HG03103 (cell line): ENCODE measurements around the gene ZNF367.
A peak's percentile ranks its signal among the peaks of the same experiment; 100 is the strongest.

ENCODE experiments used
- ATAC-seq: cut with Tn5 transposase; IDR thresholded peaks from one replicate; pipeline ENCODE4 v1.9.1; 2021; ENCODE audit warnings: low read depth; ENCODE audit not compliant: unreplicated experiment

Gene ZNF367

GRCh38 chr9:96437454-96437853 is 19.3 kb upstream of the ZNF367 start:
- no peak for ATAC-seq

DNA sequence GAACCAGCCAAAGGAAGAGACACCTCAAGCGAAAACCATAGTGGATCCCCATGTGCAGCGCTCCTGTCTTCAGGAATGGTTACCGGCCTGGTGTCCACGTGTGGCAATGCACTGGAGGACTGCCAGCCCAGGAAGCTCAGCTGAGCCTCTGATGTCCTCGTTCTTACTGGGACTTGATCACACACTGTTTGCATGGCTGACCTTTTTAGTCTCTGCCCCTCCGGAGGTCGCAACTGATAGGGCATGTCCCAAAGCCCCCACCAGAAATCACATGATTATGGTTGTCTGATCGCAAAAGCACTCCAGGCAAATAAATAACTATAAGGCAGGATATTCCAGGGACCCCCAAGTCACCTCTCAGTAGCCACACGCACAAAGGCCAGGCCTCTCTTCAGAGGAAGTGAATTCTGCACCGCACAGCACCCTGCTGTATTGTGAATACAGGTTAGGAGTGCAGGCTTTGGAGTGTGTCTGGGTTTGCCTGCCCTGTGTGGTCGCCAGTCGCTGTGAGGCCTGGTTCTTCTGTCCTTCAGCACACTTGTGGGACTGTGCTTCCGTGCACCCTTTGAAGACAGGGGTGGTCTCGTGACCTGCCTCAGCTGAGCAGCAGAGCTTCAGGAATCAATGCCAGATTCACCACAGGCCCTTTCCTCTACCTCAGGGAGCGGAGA is 18.4 kb upstream of the ZNF367 start:
- ATAC-seq = no peak

GRCh38 chr9:96436063-96436455 is 17.9 kb upstream of the ZNF367 start:
- ATAC-seq = no peak

DNA sequence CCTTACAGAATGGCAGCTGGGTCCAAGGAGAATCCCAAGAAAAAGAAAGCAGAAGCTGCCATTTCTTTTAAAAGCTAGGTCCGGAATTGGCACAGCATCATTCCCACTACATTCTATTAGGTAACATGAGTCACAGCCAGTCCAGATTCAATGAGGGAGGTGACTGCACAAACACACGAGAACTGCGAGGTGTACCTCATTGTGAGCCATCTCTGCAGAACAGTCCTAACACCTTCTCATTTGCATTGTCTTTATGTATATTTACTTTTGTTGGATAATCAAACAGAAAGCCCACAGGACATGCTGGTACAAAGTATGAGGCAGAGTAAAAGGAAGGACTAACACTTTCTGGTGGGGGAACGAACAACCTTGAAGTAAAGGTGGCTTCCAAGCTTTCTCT is 17.2 kb upstream of the ZNF367 start:
- ATAC-seq = no peak

- ATAC-seq = no peak
Observed at GRCh38 chr9:96430377-96430776, 12.2 kb upstream of the ZNF367 start.

DNA sequence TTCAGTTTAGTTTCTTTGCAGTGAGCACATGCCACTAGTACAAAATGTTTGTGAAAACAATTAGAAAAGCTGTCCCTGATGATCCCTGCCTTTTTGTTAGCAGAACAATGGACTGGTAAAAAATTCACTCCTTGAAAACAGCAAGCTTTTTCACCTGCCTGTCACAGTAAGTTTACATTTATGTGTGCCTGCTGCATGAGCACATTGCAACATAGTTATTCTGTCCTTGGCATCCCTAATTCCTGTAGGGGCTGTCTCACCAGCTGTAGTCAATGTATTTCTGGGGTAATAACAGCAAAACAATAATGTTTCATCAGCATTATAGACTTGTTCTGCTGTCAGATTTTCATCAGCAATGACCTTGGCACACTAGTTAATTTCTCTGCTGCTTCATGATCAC is 11.6 kb upstream of the ZNF367 start:
- no peak for ATAC-seq

GRCh38 chr9:96425500-96426169 is 7.5 kb upstream of the ZNF367 start:
- no peak for ATAC-seq

DNA sequence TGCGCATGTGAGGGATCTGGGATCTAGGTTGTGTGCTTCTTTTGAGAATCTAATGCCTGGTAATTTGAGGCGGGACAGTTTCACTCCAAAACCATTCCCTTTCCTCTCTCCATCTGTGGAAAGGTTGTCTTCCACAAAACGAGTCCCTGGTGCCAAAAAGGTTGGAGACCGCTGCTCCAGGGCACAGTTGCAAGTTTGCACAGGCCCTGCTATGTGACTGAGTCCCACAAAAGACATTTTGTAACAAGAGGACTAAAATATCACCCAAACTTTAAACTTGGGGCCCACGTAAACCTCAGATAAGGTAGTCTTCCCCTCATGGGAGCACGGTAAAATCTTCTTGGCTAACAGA is 5.8 kb upstream of the ZNF367 start:
- ATAC-seq = no peak

DNA sequence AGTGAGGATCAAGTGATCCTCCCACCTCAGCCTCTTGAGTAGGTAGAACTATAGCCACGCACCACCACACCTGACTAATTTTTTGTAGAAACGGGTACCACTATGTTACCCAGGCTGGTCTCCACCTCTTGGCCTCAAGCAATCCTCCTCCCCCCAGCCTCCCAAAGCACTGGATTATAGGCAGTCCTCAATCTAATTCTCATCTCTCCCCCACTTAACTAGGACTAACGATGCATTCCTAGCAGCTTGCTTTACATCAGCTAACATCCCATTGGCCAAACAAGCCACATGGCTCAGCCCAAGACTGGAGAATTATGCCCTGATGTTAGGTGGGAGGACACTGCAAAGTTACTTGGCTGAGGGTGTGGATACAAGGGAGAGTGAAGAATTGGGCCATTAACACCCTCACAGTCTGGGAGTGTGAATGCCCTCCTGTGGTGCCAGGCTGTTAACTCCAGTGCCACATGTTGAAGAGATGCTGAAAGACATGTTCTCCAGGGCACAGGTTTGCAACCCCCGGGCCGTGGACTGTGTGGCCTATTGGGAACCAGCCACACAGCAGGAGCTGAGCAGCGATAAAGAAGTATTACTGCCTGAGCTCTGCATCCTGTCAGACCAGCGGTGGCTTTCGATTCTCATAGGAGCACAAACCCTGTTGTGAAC is 5.3 kb upstream of the ZNF367 start:
- no peak for ATAC-seq

GRCh38 chr9:96420468-96421219 is 2.5 kb upstream of the ZNF367 start:
- no peak for ATAC-seq

DNA sequence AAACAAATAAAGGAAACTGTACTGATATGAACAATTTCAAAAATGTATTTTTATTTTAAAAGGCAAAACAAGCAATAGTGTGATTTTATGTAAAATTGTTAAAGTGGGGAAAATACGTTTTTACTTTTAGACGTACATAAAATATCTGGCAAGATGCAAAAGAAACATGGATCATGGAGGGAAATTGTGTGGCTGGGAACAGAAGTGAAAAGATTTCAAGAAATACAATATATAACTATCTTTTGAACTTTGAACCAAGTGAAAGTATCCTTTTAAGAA is 1.5 kb upstream of the ZNF367 start:
- ATAC-seq = no peak

GRCh38 chr9:96418920-96419690 is 935 bp upstream of the ZNF367 start:
- ATAC-seq = peak; percentile 22

GRCh38 chr9:96417661-96418082 is 498 bp downstream of the ZNF367 start:
- ATAC-seq = no peak

DNA sequence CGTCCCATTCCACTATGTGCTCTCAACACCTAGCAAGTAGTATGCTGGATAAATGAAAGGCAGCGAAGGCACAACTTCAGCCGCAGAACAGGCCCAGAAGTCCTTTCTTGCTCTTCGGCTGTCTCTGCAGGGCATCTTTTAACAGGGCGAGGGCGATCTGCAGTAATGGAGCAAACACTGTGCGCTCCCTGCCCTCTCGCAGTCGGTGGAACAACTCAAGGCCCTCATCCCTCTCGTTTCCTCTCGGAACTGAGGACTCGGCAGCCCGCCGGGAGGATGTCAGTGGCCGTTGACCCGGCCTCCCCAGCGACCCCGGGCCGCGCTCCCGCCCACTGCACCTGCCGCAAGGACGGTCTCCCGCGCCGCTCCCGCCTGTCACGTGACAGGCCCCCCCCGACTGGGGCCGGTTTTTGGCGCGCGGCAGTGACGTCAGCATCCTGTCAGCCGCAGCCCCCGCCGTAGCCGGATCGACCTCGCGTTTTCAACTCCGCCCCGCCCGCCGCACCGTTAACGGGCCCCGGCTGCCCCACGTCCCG is 1.1 kb downstream of the ZNF367 start:
- ATAC-seq = no peak

- ATAC-seq = no peak
Observed at GRCh38 chr9:96413302-96414221, 4.6 kb downstream of the ZNF367 start.

GRCh38 chr9:96412174-96412913 is 5.8 kb downstream of the ZNF367 start:
- no peak for ATAC-seq

GRCh38 chr9:96411129-96411838 is 6.9 kb downstream of the ZNF367 start:
- ATAC-seq = no peak
